ENCODE results near the gene HEATR5B. TPM values are rescaled to one million over a fixed set of nuclear protein-coding genes. Genes with fewer than 3 reads are reported as not detected.

HEATR5B gene
- total RNA-seq, 1 donor from 2014 or later = 50.3 TPM

GRCh38 chr2:36964496-36965058 lies 119.6 kb downstream of the HEATR5B start:
- Mint-ChIP-seq H3K36me3 (ENCODE audit: low read depth) (peaks cover 10% of the 10 kb centered on the region), H3K9me3 (no peaks in the 10 kb centered on the region), H3K27ac (peak overlapping the region; percentile 18), H3K4me1 (peaks cover 49% of the 10 kb centered on the region), H3K4me3 (peak overlapping the region; percentile 97), H3K27me3 (no peaks in the 10 kb centered on the region)
- DNase-seq (no peak), ATAC-seq (ENCODE audit: low read depth) (no peak)
- ChIA-PET CTCF (no interaction called here), POLR2A (no interaction called here)
- no peak for TF ChIP-seq CTCF (IDR thresholded peaks at IDR 0.05)
- intact Hi-C loops (cut with micrococcal nuclease) = loop anchor here (5.0 kb wide), 2 partner anchors 367 to 428 kb away; partner anchors contain the start of gene FEZ2

GRCh38 chr2:36963734-36964133 lies 120.4 kb downstream of the HEATR5B start:
- H3K36me3 Mint-ChIP-seq (ENCODE audit: low read depth) = peaks cover 10% of the 10 kb centered on the region
- ChIA-PET POLR2A (no interaction called here), CTCF (no interaction called here)
- no peaks in the 10 kb centered on the region for H3K27me3 Mint-ChIP-seq
- DNase-seq (no peak), ATAC-seq (ENCODE audit: low read depth) (no peak)
- peak overlapping the region; percentile 15 for H3K4me3 Mint-ChIP-seq
- no peak for TF ChIP-seq CTCF (IDR thresholded peaks at IDR 0.05)
- H3K27ac Mint-ChIP-seq = no peak overlapping the region
- no peaks in the 10 kb centered on the region for H3K9me3 Mint-ChIP-seq
- intact Hi-C loops (cut with micrococcal nuclease) = no loop called here
- H3K4me1 Mint-ChIP-seq = peaks cover 54% of the 10 kb centered on the region

- POLR2A ChIA-PET = no interaction called here
- Mint-ChIP-seq H3K4me3 (no peak overlapping the region), H3K9me3 (no peaks in the 10 kb centered on the region), H3K27me3 (no peaks in the 10 kb centered on the region), H3K4me1 (peaks cover 51% of the 10 kb centered on the region), H3K36me3 (ENCODE audit: low read depth) (peaks cover 14% of the 10 kb centered on the region), H3K27ac (no peak overlapping the region)
- CTCF ChIA-PET = no interaction called here
- DNase-seq = no peak
- intact Hi-C loops (cut with micrococcal nuclease) = no loop called here
- TF ChIP-seq CTCF (IDR thresholded peaks at IDR 0.05) = no peak
- ATAC-seq (ENCODE audit: low read depth) = no peak
Measured at GRCh38 chr2:36963106-36963505, 121.1 kb downstream of the HEATR5B start.

- no peak overlapping the region for H3K27ac Mint-ChIP-seq
- ATAC-seq (ENCODE audit: low read depth) = no peak
- no peak for DNase-seq
- H3K27me3 Mint-ChIP-seq = no peaks in the 10 kb centered on the region
- intact Hi-C loops (cut with micrococcal nuclease) = no loop called here
- peaks cover 10% of the 10 kb centered on the region for H3K36me3 Mint-ChIP-seq (ENCODE audit: low read depth)
- peaks cover 39% of the 10 kb centered on the region for H3K4me1 Mint-ChIP-seq
- TF ChIP-seq CTCF (IDR thresholded peaks at IDR 0.05) = no peak
- H3K9me3 Mint-ChIP-seq = no peaks in the 10 kb centered on the region
- no peak overlapping the region for H3K4me3 Mint-ChIP-seq
- CTCF ChIA-PET = no interaction called here
- POLR2A ChIA-PET = no interaction called here
Measured at GRCh38 chr2:36960773-36961172, 123.4 kb downstream of the HEATR5B start.

GRCh38 chr2:36960005-36960675 lies 124.0 kb downstream of the HEATR5B start:
- ATAC-seq (ENCODE audit: low read depth) (no peak), DNase-seq (no peak)
- no peak for TF ChIP-seq CTCF (IDR thresholded peaks at IDR 0.05)
- peaks cover 8% of the 10 kb centered on the region for H3K36me3 Mint-ChIP-seq (ENCODE audit: low read depth)
- H3K4me1 Mint-ChIP-seq = peaks cover 32% of the 10 kb centered on the region
- H3K27me3 Mint-ChIP-seq = no peaks in the 10 kb centered on the region
- H3K4me3 Mint-ChIP-seq = no peak overlapping the region
- intact Hi-C loops (cut with micrococcal nuclease) = no loop called here
- H3K27ac Mint-ChIP-seq = no peak overlapping the region
- no peaks in the 10 kb centered on the region for H3K9me3 Mint-ChIP-seq
- POLR2A ChIA-PET = no interaction called here
- CTCF ChIA-PET = no interaction called here

All from activated B cell treated with CpG ODN at 0.5 μM for 24 hours (primary cell).